HepG2 (cell line): Measurements from ENCODE around the gene SEMA7A. TPM values are rescaled to one million over a fixed set of nuclear protein-coding genes. Genes with fewer than 3 reads are reported as not detected.

Experiments used
- ARNTL ChIP-seq: sonication (generic); formaldehyde crosslinking; IDR thresholded peaks from 2 replicates; pipeline ENCODE4 v1.4.0; 2020; ENCODE audit warnings: mild to moderate bottlenecking, missing genetic modification reagents
- BRD4 ChIP-seq: sonication (generic); formaldehyde crosslinking; IDR thresholded peaks from 2 replicates; pipeline ENCODE4 v1.4.0; 2020; ENCODE audit warnings: missing genetic modification reagents
- DDIT3 ChIP-seq: sonication (generic); formaldehyde crosslinking; IDR thresholded peaks from 2 replicates; pipeline ENCODE4 v1.4.0; 2020; ENCODE audit warnings: mild to moderate bottlenecking, missing genetic modification reagents
- FOXJ3 ChIP-seq: sonication (generic); formaldehyde crosslinking; IDR thresholded peaks from 2 replicates; pipeline ENCODE4 v1.4.0; 2020; ENCODE audit warnings: missing genetic modification reagents, mild to moderate bottlenecking, borderline replicate concordance
- HDAC2 ChIP-seq: sonication (generic); formaldehyde crosslinking; IDR thresholded peaks from 2 replicates; pipeline ENCODE4 v1.4.0; 2020; ENCODE audit warnings: missing genetic modification reagents
- LCORL ChIP-seq, 2 experiments: fragments of 450-650 bp in 1 of 2; sonication (generic) in 1 of 2; formaldehyde crosslinking in 1 of 2; IDR thresholded peaks; 2 replicates each; pipeline versions ENCODE4 v1.5.0 to v1.6.1; 2017 to 2020; ENCODE audit warnings: antibody characterized with exemption in 1 of 2, missing genetic modification reagents in 1 of 2
- MTA3 ChIP-seq: sonication (generic); formaldehyde crosslinking; IDR thresholded peaks from 2 replicates; pipeline ENCODE4 v1.4.0; 2020; ENCODE audit warnings: missing genetic modification reagents
- MZF1 ChIP-seq: sonication (generic); formaldehyde crosslinking; IDR thresholded peaks from 2 replicates; pipeline ENCODE4 v1.8.1; 2023; ENCODE audit warnings: mild to moderate bottlenecking, missing genetic modification reagents, borderline replicate concordance
- NFE2L2 ChIP-seq: fragments of 150-350 bp; IDR thresholded peaks from 2 replicates; pipeline ENCODE4 v1.6.1; 2014; ENCODE audit warnings: low read length
- PPARG ChIP-seq: conservative IDR thresholded peaks from 2 replicates; pipeline ENCODE4 v1.6.1; 2016; ENCODE audit warnings: missing biosample characterization, missing genetic modification reagents
- THAP7 ChIP-seq: sonication (generic); formaldehyde crosslinking; IDR thresholded peaks from 2 replicates; pipeline ENCODE4 v1.8.1; 2023; ENCODE audit warnings: mild to moderate bottlenecking, missing genetic modification reagents
- ZBTB7B ChIP-seq: sonication (generic); formaldehyde crosslinking; IDR thresholded peaks from 2 replicates; pipeline ENCODE4 v1.4.0; 2020; ENCODE audit warnings: missing genetic modification reagents
- ZFP37 ChIP-seq: sonication (generic); formaldehyde crosslinking; IDR thresholded peaks from 2 replicates; pipeline ENCODE4 v1.4.0; 2020; ENCODE audit warnings: missing genetic modification reagents, borderline replicate concordance
- ZNF207 ChIP-seq: fragments of 450-650 bp; IDR thresholded peaks from 2 replicates; pipeline ENCODE4 v1.6.1; 2016; ENCODE audit warnings: antibody characterized with exemption, borderline replicate concordance
- ZNF556 ChIP-seq: sonication (generic); formaldehyde crosslinking; IDR thresholded peaks from 2 replicates; pipeline ENCODE4 v1.4.0; 2020; ENCODE audit warnings: mild to moderate bottlenecking, missing genetic modification reagents, borderline replicate concordance
- ZNF761 ChIP-seq: sonication (generic); formaldehyde crosslinking; conservative IDR thresholded peaks from 2 replicates; pipeline ENCODE4 v1.4.0; 2020; ENCODE audit warnings: mild to moderate bottlenecking, missing genetic modification reagents
- polyA plus RNA-seq, 8 experiments: library from polyadenylated mRNA; depleted of rRNA in 3 of 8; stranded (reverse) in 7 of 8; unstranded in 1 of 8; fragments of >200 nt; fragmentation: Illumina TruSeq in 4 of 8; extraction: Trizol in 4 of 8; gene quantifications; 2 replicates each; pipeline versions ENCODE4 v1.2.1 to v1.2.3, GENCODE V29; 2011 to 2016; ENCODE audit warnings: low read depth in 4 of 8, missing spikeins in 1 of 8, mixed read lengths in 1 of 8; ENCODE audit not compliant: insufficient read depth in 1 of 8
- total RNA-seq, 5 experiments: library from RNA; depleted of rRNA; stranded (reverse); fragments of >200 nt; fragmentation: Illumina TruSeq; extraction: Trizol; gene quantifications; 2 replicates each; pipeline ENCODE4 v1.2.3, GENCODE V29; 2016; ENCODE audit warnings: low read depth in 1 of 5
- TF ChIP-seq, protein P1 (sequence below): IDR thresholded peaks from 2 replicates; pipeline ENCODE4 v1.6.1; 2016; ENCODE audit warnings: low read depth
- TF ChIP-seq, protein P2 (sequence below): sonication (generic); formaldehyde crosslinking; IDR thresholded peaks from 2 replicates; pipeline ENCODE4 v1.8.0; 2022; ENCODE audit warnings: mild to moderate bottlenecking, missing genetic modification reagents, borderline replicate concordance
- TF ChIP-seq, protein P3 (sequence below): sonication (generic); formaldehyde crosslinking; IDR thresholded peaks from 2 replicates; pipeline ENCODE4 v1.5.1; 2020; ENCODE audit warnings: mild to moderate bottlenecking, missing genetic modification reagents, moderate library complexity
- TF ChIP-seq, protein P4 (sequence below): sonication (generic); formaldehyde crosslinking; IDR thresholded peaks from 2 replicates; pipeline ENCODE4 v1.4.0; 2020; ENCODE audit warnings: mild to moderate bottlenecking, missing genetic modification reagents

SEMA7A gene
- total and polyA plus RNA-seq, 2 of the 13 experiments (the other 11 are each of a cell fraction or from before 2014, with no cell fraction given), result 9.0 to 15.8 TPM

DNA sequence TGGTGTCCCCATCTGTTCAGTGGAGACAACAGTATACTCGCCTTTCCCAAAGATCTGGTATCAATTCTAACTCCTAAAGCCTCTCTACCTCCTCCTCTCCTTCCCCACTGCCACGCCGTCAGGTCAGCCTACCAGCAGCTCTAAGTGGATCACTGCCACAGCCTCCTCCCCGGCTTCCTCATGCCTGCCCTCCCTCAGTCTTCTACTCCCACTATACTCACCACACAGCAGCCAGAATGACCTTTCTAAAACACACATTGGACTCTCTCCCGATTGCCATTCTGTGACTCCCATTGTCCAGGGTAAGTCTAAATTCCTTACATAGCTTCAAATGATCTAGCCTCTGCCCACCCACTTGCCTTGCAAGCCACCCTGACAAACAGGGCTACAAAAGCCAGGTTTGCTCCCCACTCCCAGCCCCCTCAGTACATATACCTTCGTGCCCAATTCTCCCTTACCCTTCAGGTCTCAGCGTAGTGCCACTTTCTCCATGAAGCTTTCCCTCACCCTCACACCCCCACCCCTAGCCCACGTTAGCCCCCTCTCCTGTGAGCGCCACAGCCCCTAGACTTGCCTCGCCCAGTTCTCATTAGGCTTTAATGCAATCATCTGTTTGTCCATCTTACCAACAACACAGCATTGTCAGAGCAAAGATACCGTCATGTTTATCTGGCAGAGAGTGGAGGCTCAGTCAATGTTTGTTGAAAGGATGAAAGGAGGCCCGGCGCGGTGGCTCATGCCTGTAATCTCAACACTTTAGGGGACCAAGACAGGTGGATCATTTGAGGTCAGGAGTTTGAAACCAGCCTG, 9.5 kb upstream of the SEMA7A start (continued):
- no peak for TF ChIP-seq DDIT3 (CRISPR knock-in tag)
- TF ChIP-seq ZBTB7B (CRISPR knock-in tag), result peak; percentile 93
- TF ChIP-seq ZNF556 (CRISPR knock-in tag), result no peak
- no peak for TF ChIP-seq ZNF207
- TF ChIP-seq ZFP37 (CRISPR knock-in tag), result 0 out of 2 replicates have a peak, but pooled peaks have one; percentile 30
- TF ChIP-seq HDAC2 (CRISPR knock-in tag), result peak; percentile 97
- TF ChIP-seq, protein P1, sequence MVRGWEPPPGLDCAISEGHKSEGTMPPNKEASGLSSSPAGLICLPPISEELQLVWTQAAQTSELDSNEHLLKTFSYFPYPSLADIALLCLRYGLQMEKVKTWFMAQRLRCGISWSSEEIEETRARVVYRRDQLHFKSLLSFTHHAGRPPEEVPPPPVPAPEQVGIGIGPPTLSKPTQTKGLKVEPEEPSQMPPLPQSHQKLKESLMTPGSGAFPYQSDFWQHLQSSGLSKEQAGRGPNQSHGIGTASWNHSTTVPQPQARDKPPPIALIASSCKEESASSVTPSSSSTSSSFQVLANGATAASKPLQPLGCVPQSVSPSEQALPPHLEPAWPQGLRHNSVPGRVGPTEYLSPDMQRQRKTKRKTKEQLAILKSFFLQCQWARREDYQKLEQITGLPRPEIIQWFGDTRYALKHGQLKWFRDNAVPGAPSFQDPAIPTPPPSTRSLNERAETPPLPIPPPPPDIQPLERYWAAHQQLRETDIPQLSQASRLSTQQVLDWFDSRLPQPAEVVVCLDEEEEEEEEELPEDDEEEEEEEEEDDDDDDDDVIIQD (CRISPR knock-in tag), result peak; percentile 20; the same call in 1 of the 2 replicates
- peak; percentile 14; the same call in 1 of the 2 replicates for TF ChIP-seq LCORL (IDR thresholded peaks at IDR 0.05)
- TF ChIP-seq LCORL (CRISPR knock-in tag; IDR thresholded peaks at IDR 0.05), result peak; percentile 61; the same call in 1 of the 2 replicates
- TF ChIP-seq MZF1 (CRISPR knock-in tag), result no peak
- TF ChIP-seq FOXJ3, result peak; percentile 92
- TF ChIP-seq THAP7 (CRISPR knock-in tag), result 0 out of 2 replicates have a peak, but pooled peaks have one; percentile 36
- TF ChIP-seq PPARG, result peak; percentile 73
- no peak for TF ChIP-seq MTA3 (CRISPR knock-in tag)
- TF ChIP-seq, protein P2, sequence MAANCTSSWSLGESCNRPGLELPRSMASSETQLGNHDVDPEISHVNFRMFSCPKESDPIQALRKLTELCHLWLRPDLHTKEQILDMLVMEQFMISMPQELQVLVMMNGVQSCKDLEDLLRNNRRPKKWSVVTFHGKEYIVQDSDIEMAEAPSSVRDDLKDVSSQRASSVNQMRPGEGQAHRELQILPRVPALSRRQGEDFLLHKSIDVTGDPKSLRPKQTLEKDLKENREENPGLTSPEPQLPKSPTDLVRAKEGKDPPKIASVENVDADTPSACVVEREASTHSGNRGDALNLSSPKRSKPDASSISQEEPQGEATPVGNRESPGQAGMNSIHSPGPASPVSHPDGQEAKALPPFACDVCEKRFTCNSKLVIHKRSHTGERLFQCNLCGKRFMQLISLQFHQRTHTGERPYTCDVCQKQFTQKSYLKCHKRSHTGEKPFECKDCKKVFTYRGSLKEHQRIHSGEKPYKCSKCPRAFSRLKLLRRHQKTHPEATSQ, result no peak
- TF ChIP-seq ARNTL, result peak; percentile 66
- TF ChIP-seq, protein P3, sequence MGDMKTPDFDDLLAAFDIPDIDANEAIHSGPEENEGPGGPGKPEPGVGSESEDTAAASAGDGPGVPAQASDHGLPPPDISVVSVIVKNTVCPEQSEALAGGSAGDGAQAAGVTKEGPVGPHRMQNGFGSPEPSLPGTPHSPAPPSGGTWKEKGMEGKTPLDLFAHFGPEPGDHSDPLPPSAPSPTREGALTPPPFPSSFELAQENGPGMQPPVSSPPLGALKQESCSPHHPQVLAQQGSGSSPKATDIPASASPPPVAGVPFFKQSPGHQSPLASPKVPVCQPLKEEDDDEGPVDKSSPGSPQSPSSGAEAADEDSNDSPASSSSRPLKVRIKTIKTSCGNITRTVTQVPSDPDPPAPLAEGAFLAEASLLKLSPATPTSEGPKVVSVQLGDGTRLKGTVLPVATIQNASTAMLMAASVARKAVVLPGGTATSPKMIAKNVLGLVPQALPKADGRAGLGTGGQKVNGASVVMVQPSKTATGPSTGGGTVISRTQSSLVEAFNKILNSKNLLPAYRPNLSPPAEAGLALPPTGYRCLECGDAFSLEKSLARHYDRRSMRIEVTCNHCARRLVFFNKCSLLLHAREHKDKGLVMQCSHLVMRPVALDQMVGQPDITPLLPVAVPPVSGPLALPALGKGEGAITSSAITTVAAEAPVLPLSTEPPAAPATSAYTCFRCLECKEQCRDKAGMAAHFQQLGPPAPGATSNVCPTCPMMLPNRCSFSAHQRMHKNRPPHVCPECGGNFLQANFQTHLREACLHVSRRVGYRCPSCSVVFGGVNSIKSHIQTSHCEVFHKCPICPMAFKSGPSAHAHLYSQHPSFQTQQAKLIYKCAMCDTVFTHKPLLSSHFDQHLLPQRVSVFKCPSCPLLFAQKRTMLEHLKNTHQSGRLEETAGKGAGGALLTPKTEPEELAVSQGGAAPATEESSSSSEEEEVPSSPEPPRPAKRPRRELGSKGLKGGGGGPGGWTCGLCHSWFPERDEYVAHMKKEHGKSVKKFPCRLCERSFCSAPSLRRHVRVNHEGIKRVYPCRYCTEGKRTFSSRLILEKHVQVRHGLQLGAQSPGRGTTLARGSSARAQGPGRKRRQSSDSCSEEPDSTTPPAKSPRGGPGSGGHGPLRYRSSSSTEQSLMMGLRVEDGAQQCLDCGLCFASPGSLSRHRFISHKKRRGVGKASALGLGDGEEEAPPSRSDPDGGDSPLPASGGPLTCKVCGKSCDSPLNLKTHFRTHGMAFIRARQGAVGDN (CRISPR knock-in tag), result no peak; the same call in 1 of the 2 replicates
- TF ChIP-seq BRD4, result peak; percentile 39; the same call in 1 of the 2 replicates
- TF ChIP-seq, protein P4, sequence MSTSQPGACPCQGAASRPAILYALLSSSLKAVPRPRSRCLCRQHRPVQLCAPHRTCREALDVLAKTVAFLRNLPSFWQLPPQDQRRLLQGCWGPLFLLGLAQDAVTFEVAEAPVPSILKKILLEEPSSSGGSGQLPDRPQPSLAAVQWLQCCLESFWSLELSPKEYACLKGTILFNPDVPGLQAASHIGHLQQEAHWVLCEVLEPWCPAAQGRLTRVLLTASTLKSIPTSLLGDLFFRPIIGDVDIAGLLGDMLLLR (CRISPR knock-in tag), result no peak
- no peak for TF ChIP-seq NFE2L2
- TF ChIP-seq ZNF761 (CRISPR knock-in tag), result no peak
